ENCODE data around the gene SUPV3L1.

GRCh38 chr10:69230128-69230527 lies 50.1 kb downstream of the SUPV3L1 start:
- TF ChIP-seq, protein P1, sequence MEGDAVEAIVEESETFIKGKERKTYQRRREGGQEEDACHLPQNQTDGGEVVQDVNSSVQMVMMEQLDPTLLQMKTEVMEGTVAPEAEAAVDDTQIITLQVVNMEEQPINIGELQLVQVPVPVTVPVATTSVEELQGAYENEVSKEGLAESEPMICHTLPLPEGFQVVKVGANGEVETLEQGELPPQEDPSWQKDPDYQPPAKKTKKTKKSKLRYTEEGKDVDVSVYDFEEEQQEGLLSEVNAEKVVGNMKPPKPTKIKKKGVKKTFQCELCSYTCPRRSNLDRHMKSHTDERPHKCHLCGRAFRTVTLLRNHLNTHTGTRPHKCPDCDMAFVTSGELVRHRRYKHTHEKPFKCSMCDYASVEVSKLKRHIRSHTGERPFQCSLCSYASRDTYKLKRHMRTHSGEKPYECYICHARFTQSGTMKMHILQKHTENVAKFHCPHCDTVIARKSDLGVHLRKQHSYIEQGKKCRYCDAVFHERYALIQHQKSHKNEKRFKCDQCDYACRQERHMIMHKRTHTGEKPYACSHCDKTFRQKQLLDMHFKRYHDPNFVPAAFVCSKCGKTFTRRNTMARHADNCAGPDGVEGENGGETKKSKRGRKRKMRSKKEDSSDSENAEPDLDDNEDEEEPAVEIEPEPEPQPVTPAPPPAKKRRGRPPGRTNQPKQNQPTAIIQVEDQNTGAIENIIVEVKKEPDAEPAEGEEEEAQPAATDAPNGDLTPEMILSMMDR (conservative IDR thresholded peaks at IDR 0.05; ENCODE audit: low read depth, low read length), result no peak
- TF ChIP-seq EZH2 (IDR thresholded peaks at IDR 0.05; ENCODE audit: borderline replicate concordance, low read depth, low read length, poor library complexity, severe bottlenecking), result no peak
